Measurements from ENCODE around the gene UBE2Q1.

The UBE2Q1 gene

DNA sequence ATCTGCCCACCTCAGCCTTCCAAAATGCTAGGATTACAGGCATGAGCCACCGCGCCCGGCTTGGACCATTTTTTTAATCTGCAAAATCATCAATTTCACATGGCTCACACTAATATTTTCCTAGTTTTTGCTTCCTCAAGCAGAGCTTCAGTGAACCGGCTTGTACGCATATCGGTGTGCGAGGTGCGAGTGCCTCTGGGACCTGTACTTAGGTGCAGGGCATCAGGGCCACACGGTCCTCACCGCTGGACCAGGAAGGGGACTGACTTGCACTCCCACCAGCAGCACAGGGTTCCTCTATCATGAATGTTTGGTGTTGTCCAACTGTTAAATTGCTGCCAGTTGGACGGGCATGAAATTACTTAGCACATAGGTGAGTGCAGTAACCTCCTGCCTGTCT, 40.8 kb downstream of the UBE2Q1 start:
- ATAC-seq (no peak), DNase-seq (ENCODE audit: low spot score in 2 of 2) (no peak)
- Mint-ChIP-seq H3K4me1 (no peaks in the 10 kb centered on the region), H3K36me3 (no peaks in the 10 kb centered on the region), H3K4me3 (no peak overlapping the region), H3K27ac (no peak overlapping the region), H3K9me3 (no peaks in the 10 kb centered on the region)

DNA sequence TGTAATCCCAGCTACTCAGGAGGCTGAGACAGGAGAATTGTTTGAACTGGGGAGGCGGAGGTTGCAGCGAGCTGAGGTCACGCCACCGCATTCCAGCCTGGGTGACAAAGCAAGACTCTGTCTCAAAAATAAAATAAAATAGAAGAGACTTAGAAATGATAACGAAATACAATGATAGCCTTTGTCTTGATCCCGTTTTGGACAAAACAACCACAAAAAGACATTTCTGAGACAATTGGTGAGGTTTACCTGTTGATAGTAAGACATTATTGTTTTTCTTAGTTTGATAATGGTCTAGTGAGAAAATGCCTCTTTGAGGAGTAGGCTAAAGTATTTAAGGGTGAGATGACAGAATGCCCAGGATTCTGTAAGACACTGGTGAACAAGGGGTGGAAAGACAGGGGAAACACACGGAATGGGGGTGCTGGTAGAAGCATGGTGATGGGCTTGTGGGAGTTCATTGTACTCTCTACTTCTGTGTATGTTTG, 44.4 kb downstream of the UBE2Q1 start:
- H3K36me3 Mint-ChIP-seq = no peaks in the 10 kb centered on the region
- H3K4me1 Mint-ChIP-seq = no peaks in the 10 kb centered on the region
- DNase-seq (ENCODE audit: low spot score in 2 of 2) (no peak), ATAC-seq (no peak)
- no peak overlapping the region for H3K27ac Mint-ChIP-seq
- no peak overlapping the region for H3K4me3 Mint-ChIP-seq
- no peaks in the 10 kb centered on the region for H3K9me3 Mint-ChIP-seq

DNA sequence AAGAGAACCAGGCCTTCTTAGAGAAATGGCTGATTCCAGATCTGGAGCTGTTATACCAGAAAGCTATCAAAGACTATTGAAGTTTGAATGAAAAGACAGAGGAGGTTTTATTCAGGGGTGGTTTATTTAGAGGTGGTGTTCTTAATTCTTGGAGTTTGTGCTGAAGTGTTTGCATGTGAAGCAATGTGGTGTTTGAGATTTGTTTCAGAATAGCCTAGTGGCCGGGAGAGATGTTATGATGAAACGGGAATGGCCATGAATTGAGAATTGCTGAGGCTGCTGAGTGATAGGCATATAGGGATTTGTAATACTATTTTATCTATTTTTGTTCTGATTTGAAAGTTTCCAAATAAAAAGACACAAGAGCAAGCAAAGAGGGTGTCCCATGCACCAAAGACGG, 45.7 kb downstream of the UBE2Q1 start:
- Mint-ChIP-seq H3K36me3 (no peaks in the 10 kb centered on the region), H3K27ac (no peak overlapping the region), H3K4me1 (no peaks in the 10 kb centered on the region), H3K9me3 (no peaks in the 10 kb centered on the region), H3K4me3 (no peak overlapping the region)
- ATAC-seq (no peak), DNase-seq (ENCODE audit: low spot score in 2 of 2) (no peak)

DNA sequence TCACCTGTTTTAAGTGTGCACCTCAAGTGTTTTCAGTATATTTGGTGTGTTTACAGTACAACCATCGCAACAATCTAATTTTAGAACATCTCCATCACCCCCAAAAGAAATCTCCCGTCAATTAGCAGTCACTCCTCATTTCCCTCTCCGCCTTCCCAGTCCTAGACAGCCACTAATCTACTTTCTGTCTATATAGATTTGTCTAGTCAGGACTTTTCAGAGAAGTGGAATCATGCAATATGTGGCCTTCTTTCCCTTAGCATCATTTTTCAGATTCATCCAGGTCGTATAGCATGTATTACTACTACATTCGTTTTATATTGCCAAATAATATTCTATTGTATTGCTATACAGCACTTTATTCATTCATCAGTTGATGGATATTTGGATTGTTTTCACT, 54.6 kb downstream of the UBE2Q1 start:
- Mint-ChIP-seq H3K4me3 (no peak overlapping the region), H3K9me3 (no peaks in the 10 kb centered on the region), H3K4me1 (peaks cover 19% of the 10 kb centered on the region), H3K27ac (no peak overlapping the region), H3K36me3 (no peaks in the 10 kb centered on the region)
- DNase-seq (ENCODE audit: low spot score in 2 of 2) (no peak), ATAC-seq (no peak)

DNA sequence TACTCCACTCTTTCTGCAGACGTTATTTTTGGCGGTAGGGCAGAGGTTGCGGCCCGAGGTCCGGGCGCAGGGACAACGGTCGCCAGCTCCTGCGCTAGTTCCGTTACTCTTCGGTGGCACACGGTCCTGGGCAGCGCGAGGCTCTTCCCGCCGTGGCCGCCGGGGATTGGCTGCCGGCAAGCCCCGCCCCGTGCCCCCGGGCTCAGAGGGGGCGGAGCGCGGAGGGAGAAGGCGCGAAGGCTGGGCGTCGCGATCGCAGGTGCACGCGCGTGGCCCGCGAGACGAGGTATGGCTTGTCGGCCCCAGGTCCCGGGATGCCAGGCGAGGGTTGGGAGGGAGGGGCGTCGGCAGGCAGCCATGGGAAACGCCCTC, 55.7 kb downstream of the UBE2Q1 start:
- DNase-seq (ENCODE audit: low spot score in 2 of 2) (no peak), ATAC-seq (no peak)
- no peaks in the 10 kb centered on the region for H3K9me3 Mint-ChIP-seq
- H3K4me1 Mint-ChIP-seq = peaks cover 20% of the 10 kb centered on the region
- H3K4me3 Mint-ChIP-seq = peak overlapping the region; percentile 30
- H3K36me3 Mint-ChIP-seq = no peaks in the 10 kb centered on the region
- H3K27ac Mint-ChIP-seq = no peak overlapping the region

DNA sequence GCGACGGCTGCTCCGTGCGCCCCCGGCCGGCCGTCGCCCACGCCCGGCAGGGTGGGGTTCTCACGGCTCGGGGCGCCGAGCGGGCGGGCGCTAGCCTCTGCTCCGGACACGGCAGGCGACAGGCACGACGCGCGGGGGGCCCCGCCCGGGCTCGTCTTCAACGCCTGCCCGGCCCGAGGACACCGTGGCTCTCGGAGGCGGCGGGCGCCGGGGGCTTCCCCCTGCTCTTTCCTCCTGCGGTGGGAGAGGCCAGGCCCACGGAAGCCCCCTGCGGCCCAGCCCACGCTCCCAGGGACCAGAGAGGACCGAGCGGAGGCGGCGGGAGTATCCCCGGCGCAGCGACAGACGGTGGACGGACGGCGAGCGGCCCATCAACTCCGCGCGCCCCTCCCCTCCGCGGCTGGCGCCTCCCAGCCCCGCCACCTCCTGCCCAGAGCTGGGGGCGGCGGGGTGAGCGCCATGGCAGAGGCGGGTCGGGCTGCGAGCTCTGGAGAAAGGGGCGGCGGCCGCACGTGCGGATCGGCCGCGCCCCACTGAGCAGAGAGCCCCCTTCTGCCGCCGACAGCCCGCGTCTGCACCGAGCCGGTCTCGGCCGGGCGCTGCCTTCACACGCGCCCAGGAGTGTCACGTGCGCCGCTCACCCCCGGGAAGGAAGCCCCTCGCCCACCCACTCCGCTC, 56.3 kb downstream of the UBE2Q1 start, which contains the start of the genes SHE and TDRD10:
SHE (minus strand) TSS at position 347 of the 678 bp plus-strand sequence. CDS start 386 bp downstream, outside the sequence.
TDRD10 (plus strand) TSS at position 154 of the 678 bp plus-strand sequence. CDS start 4,685 bp downstream, outside the sequence.
- peaks cover 25% of the 10 kb centered on the region for H3K4me1 Mint-ChIP-seq
- peak; percentile 27 for ATAC-seq
- H3K4me3 Mint-ChIP-seq = peak within 1 kb of the TSS; percentile 32
- H3K9me3 Mint-ChIP-seq = no peaks in the 10 kb centered on the region
- no peak for DNase-seq (ENCODE audit: low spot score in 2 of 2)
- no peak within 1 kb of the TSS for H3K27ac Mint-ChIP-seq
- H3K36me3 Mint-ChIP-seq = no peaks in the 10 kb centered on the region

DNA sequence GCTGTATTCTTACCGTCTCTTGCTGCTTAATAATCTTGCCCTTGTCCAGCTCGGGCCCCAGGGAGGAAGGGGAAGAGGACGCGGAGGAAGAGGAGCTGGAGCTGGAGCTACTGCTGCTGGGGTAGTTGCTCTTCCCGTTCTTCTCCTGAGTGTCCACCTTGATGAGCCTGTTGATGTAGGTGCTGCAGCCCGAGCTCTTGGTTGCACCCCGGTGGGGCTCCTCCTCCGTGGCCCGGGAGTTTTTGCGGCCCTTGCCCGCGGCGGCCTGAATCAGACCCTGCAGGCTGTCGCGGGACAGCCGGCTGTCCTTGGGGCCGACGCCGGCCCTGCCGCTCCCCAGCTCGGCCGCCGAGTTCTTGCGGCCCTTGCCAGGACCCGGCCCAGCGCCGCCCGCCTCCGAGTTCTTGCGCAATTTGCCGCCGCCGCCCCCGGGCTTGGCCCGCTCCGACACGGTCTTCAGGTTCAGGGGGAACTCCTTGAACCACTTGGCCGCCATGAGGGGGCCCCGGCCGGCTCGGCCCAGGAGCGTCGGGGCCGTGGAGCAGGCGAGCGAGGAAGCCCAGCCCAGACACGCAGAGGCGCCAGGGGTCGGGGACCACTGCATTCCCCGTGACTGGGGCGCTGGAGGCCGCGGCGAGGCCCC, 56.9 kb downstream of the UBE2Q1 start:
- Mint-ChIP-seq H3K4me1 (peaks cover 30% of the 10 kb centered on the region), H3K9me3 (no peaks in the 10 kb centered on the region), H3K36me3 (no peaks in the 10 kb centered on the region), H3K4me3 (peak overlapping the region; percentile 32), H3K27ac (no peak overlapping the region)
- DNase-seq (ENCODE audit: low spot score in 2 of 2) (no peak), ATAC-seq (no peak)

DNA sequence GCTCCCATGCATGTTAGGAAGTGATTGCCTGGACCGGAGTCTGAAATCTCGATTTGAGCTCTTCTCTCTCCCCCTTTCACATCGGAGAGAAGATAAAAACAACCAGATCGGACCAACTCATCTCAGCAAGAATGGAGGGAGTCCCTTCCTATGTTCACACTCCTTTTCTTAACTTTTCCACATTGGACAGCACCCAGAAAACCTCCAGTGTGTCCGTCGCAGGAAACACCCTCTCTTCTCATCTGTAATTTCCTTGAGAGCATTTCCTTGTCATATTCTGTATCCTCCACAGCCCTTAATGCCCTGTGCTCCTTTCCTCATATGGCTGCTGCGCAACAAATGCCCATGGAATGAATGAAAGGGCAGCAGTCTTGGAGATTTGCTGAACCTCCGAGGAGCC, 57.9 kb downstream of the UBE2Q1 start:
- no peak for DNase-seq (ENCODE audit: low spot score in 2 of 2)
- no peak overlapping the region for H3K27ac Mint-ChIP-seq
- H3K9me3 Mint-ChIP-seq = no peaks in the 10 kb centered on the region
- no peak for ATAC-seq
- peaks cover 30% of the 10 kb centered on the region for H3K4me1 Mint-ChIP-seq
- no peaks in the 10 kb centered on the region for H3K36me3 Mint-ChIP-seq
- no peak overlapping the region for H3K4me3 Mint-ChIP-seq

DNA sequence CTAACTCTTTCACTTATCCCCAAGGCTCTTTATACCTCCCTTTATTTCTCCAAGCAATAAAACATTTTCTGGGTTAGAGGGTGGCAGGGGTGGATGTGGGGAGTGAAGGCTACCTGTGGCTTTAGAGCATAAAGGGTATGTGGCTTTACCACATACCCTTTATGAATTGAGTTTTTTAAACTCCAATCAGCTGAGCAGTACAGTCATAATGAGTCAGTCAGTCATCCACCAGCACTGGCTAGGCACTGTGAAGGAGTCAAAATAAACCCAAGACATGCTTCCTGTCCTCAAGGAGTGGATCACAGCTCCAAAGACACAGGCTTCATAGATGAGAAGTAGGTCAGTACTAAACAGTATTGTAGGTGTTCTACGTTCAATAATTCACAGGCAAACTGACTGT, 59.0 kb downstream of the UBE2Q1 start:
- Mint-ChIP-seq H3K9me3 (no peaks in the 10 kb centered on the region), H3K36me3 (no peaks in the 10 kb centered on the region), H3K4me1 (peaks cover 30% of the 10 kb centered on the region), H3K27ac (no peak overlapping the region), H3K4me3 (no peak overlapping the region)
- DNase-seq (ENCODE audit: low spot score in 2 of 2) (no peak), ATAC-seq (peak; percentile 91)
